ENCODE results near the gene EPAS1.

DNA sequence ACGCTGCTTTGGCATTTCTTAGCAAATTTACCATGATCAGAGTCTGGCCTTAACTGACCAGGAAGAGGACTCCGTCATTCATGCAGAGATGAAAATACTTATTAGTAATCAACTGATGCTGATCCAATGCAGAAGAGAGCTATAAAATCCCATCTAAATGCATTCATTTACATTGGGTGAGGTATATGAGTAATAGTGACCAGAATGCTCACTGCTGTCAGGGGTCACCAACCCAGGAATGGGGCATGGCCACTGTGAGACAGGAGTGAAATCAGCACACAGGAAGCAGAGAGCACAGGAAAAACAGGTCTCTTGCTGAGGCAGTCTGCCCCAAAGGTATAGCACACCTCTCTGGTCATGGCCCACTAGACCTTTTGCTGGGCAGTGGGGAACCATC lies 114.0 kb downstream of the EPAS1 start:
- TF ChIP-seq CTCF (IDR thresholded peaks at IDR 0.05) = no peak
- TF ChIP-seq POLR2A (IDR thresholded peaks at IDR 0.05) = no peak

Data from thyroid gland (tissue), 4 donors.